HEK293 (cell line): Measurements from ENCODE around the gene PAMR1.
A peak's percentile ranks its signal among the peaks of the same experiment; 100 is the strongest.

Experiments used
- CTCF ChIA-PET: fragments of 350-600 bp; formaldehyde crosslinking; extraction: SDS; loops from one replicate; lab custom pipeline; 2021; ENCODE audit warnings: antibody characterized with exemption; lab: Yijun Ruan, JAX
- POLR2A ChIA-PET: fragments of 300-600 bp; formaldehyde crosslinking; extraction: SDS; loops from one replicate; lab custom pipeline; 2020; ENCODE audit warnings: antibody characterized with exemption, inconsistent platforms; lab: Yijun Ruan, JAX
- H3K27ac ChIP-seq: fragments of 200-500 bp; sonication (Bioruptor generic); 2 replicates; pipeline ENCODE4 v1.5.1; 2014; ENCODE audit warnings: low read depth, low read length, control low read depth, inconsistent platforms; ENCODE audit errors: extremely low read depth
- H3K36me3 ChIP-seq, 2 experiments: fragments of 200-500 bp in 1 of 2; sonication (Bioruptor generic) in 1 of 2; 1 replicate in 1 of 2; 2 replicates in 1 of 2; pipeline ENCODE4 v1.5.1; 2014 to 2017; ENCODE audit warnings: inconsistent platforms in 2 of 2, low read length in 2 of 2; ENCODE audit not compliant: control insufficient read depth in 2 of 2, insufficient read depth in 1 of 2
- H3K4me1 ChIP-seq: fragments of 200-500 bp; sonication (Bioruptor generic); 2 replicates; pipeline ENCODE4 v1.5.1; 2014; ENCODE audit warnings: mild to moderate bottlenecking, low read length, inconsistent platforms; ENCODE audit not compliant: control insufficient read depth, insufficient read depth
- H3K4me3 ChIP-seq: 2 replicates; pipeline ENCODE4 v1.5.1; 2011; ENCODE audit warnings: low read depth, mild to moderate bottlenecking, control low read depth, low read length, moderate library complexity
- H3K9me3 ChIP-seq: fragments of 200-500 bp; sonication (Bioruptor generic); 2 replicates; pipeline ENCODE4 v1.5.1; 2014; ENCODE audit warnings: low read depth, low read length, inconsistent platforms; ENCODE audit not compliant: control insufficient read depth, insufficient read depth
- BCL11B ChIP-seq: fragments of 450-650 bp; formaldehyde crosslinking; IDR thresholded peaks from 2 replicates; pipeline ENCODE4 v1.5.1; 2016; ENCODE audit warnings: low read depth, missing biosample characterization, missing genetic modification characterization
- CTCF ChIP-seq: fragments of 450-650 bp; formaldehyde crosslinking; IDR thresholded peaks from 2 replicates; pipeline ENCODE4 v1.5.1; 2016; ENCODE audit warnings: missing biosample characterization, missing genetic modification characterization
- EGR2 ChIP-seq: fragments of 450-650 bp; formaldehyde crosslinking; IDR thresholded peaks from 2 replicates; pipeline ENCODE4 v1.5.1; 2016; ENCODE audit warnings: low read depth, missing biosample characterization, missing genetic modification characterization
- GLI2 ChIP-seq: fragments of 450-650 bp; formaldehyde crosslinking; IDR thresholded peaks from 2 replicates; pipeline ENCODE4; 2017; ENCODE audit warnings: missing biosample characterization, missing genetic modification characterization, low read depth, borderline replicate concordance
- GLIS2 ChIP-seq: fragments of 450-650 bp; formaldehyde crosslinking; IDR thresholded peaks from 2 replicates; pipeline ENCODE4 v1.5.1; 2016; ENCODE audit warnings: missing biosample characterization, missing genetic modification characterization
- KLF16 ChIP-seq: fragments of 450-650 bp; formaldehyde crosslinking; IDR thresholded peaks from 2 replicates; pipeline ENCODE4 v1.5.1; 2017; ENCODE audit warnings: missing biosample characterization, missing genetic modification characterization
- PBX3 ChIP-seq: sonication (generic); formaldehyde crosslinking; IDR thresholded peaks from 2 replicates; pipeline ENCODE4 v1.8.1; 2022; ENCODE audit warnings: mild to moderate bottlenecking, moderate library complexity, missing genetic modification reagents
- PRDM10 ChIP-seq: fragments of 450-650 bp; formaldehyde crosslinking; IDR thresholded peaks from 2 replicates; pipeline ENCODE4 v1.5.1; 2016; ENCODE audit warnings: missing biosample characterization, missing genetic modification characterization
- YY1 ChIP-seq: fragments of 450-650 bp; formaldehyde crosslinking; IDR thresholded peaks from 2 replicates; pipeline ENCODE4 v1.5.1; 2018; ENCODE audit warnings: missing biosample characterization, missing genetic modification characterization
- ZBTB11 ChIP-seq: fragments of 450-650 bp; formaldehyde crosslinking; conservative IDR thresholded peaks from 2 replicates; pipeline ENCODE4 v1.5.1; 2016; ENCODE audit warnings: low read depth, missing biosample characterization, missing genetic modification characterization
- ZBTB48 ChIP-seq: fragments of 450-650 bp; formaldehyde crosslinking; IDR thresholded peaks from 2 replicates; pipeline ENCODE4 v1.5.1; 2016; ENCODE audit warnings: missing biosample characterization, missing genetic modification characterization
- ZNF157 ChIP-seq: fragments of 450-650 bp; formaldehyde crosslinking; IDR thresholded peaks from 2 replicates; pipeline ENCODE4 v1.5.1; 2016; ENCODE audit warnings: missing biosample characterization, missing genetic modification characterization
- ZNF202 ChIP-seq: fragments of 450-650 bp; formaldehyde crosslinking; IDR thresholded peaks from 2 replicates; pipeline ENCODE4 v1.5.1; 2016; ENCODE audit warnings: missing biosample characterization, missing genetic modification characterization, borderline replicate concordance
- ZNF239 ChIP-seq: fragments of 450-650 bp; formaldehyde crosslinking; IDR thresholded peaks from 2 replicates; pipeline ENCODE4 v1.5.1; 2016; ENCODE audit warnings: missing biosample characterization, missing genetic modification characterization
- ZNF341 ChIP-seq: fragments of 450-650 bp; formaldehyde crosslinking; IDR thresholded peaks from 2 replicates; pipeline ENCODE4; 2016; ENCODE audit warnings: low read depth, missing biosample characterization, missing genetic modification characterization
- ZNF354C ChIP-seq: fragments of 450-650 bp; formaldehyde crosslinking; IDR thresholded peaks from 2 replicates; pipeline ENCODE4 v1.5.1; 2016; ENCODE audit warnings: missing biosample characterization, missing genetic modification characterization, low read depth, borderline replicate concordance
- ZNF48 ChIP-seq: fragments of 450-650 bp; formaldehyde crosslinking; IDR thresholded peaks from 2 replicates; pipeline ENCODE4 v1.5.1; 2016; ENCODE audit warnings: missing biosample characterization, missing genetic modification characterization
- ZNF544 ChIP-seq: fragments of 450-650 bp; formaldehyde crosslinking; IDR thresholded peaks from 2 replicates; pipeline ENCODE4 v1.5.0; 2017; ENCODE audit warnings: missing biosample characterization, missing genetic modification characterization
- ZNF571 ChIP-seq: fragments of 450-650 bp; formaldehyde crosslinking; IDR thresholded peaks from 2 replicates; pipeline ENCODE4 v1.5.0; 2017; ENCODE audit warnings: missing biosample characterization, missing genetic modification characterization
- ZNF600 ChIP-seq: fragments of 450-650 bp; formaldehyde crosslinking; IDR thresholded peaks from 2 replicates; pipeline ENCODE4 v1.5.1; 2016; ENCODE audit warnings: missing biosample characterization, missing genetic modification characterization
- ZNF654 ChIP-seq: fragments of 450-650 bp; formaldehyde crosslinking; IDR thresholded peaks from 2 replicates; pipeline ENCODE4 v1.5.1; 2016; ENCODE audit warnings: low read depth, missing biosample characterization, missing genetic modification characterization
- ZNF660 ChIP-seq: fragments of 450-650 bp; IDR thresholded peaks from 2 replicates; pipeline ENCODE4 v1.5.1; 2018; ENCODE audit warnings: missing biosample characterization, mild to moderate bottlenecking, missing genetic modification characterization
- ZNF664 ChIP-seq: fragments of 450-650 bp; formaldehyde crosslinking; IDR thresholded peaks from 2 replicates; pipeline ENCODE4 v1.5.1; 2016; ENCODE audit warnings: missing biosample characterization, missing genetic modification characterization
- ZNF76 ChIP-seq: fragments of 450-650 bp; formaldehyde crosslinking; IDR thresholded peaks from 2 replicates; pipeline ENCODE4; 2016; ENCODE audit warnings: low read depth, missing biosample characterization, missing genetic modification characterization, borderline replicate concordance
- ZNF792 ChIP-seq: fragments of 450-650 bp; formaldehyde crosslinking; IDR thresholded peaks from 2 replicates; pipeline ENCODE4 v1.5.1; 2016; ENCODE audit warnings: missing biosample characterization, missing genetic modification characterization

The PAMR1 gene

GRCh38 chr11:35486934-35487333 lies 38.5 kb downstream of the PAMR1 start (continued):
- no peak for TF ChIP-seq ZNF157 (tag by site-specific recombination)
- TF ChIP-seq GLIS2 (tag by site-specific recombination), result no peak

GRCh38 chr11:35486446-35486845 lies 39.0 kb downstream of the PAMR1 start:
- POLR2A ChIA-PET, result no interaction called here
- peaks cover 0 to 3% of the 10 kb centered on the region in 2 experiments; a peak in 1 of 3 replicates for H3K36me3 ChIP-seq
- no peaks in the 10 kb centered on the region for H3K9me3 ChIP-seq
- H3K4me1 ChIP-seq, result no peaks in the 10 kb centered on the region
- H3K4me3 ChIP-seq, result no peak overlapping the region
- CTCF ChIA-PET, result interaction anchor here (0.6 to 3.7 kb wide), 21 partner anchors 10 to 1684 kb away, joined by 3 to 36 read pairs (median 4); no protein-coding TSS in a partner anchor
- TF ChIP-seq ZNF76 (no peak), ZNF664 (no peak), PRDM10 (tag by site-specific recombination) (no peak), ZNF354C (no peak), ZNF48 (tag by site-specific recombination) (no peak), ZNF202 (no peak), ZNF239 (tag by site-specific recombination) (no peak), ZBTB48 (no peak), KLF16 (no peak), ZNF600 (tag by site-specific recombination) (no peak), BCL11B (no peak), ZNF544 (tag by site-specific recombination) (no peak), ZNF341 (no peak), ZNF571 (tag by site-specific recombination) (no peak), PBX3 (no peak), ZNF660 (no peak), YY1 (tag by site-specific recombination) (no peak), GLI2 (tag by site-specific recombination) (no peak), ZNF792 (tag by site-specific recombination) (no peak)
- H3K27ac ChIP-seq, result no peak overlapping the region

GRCh38 chr11:35485656-35486322 lies 39.6 kb downstream of the PAMR1 start:
- Histone ChIP-seq H3K4me1 (no peaks in the 10 kb centered on the region), H3K4me3 (no peak overlapping the region), H3K9me3 (no peaks in the 10 kb centered on the region), H3K36me3 (peaks cover 0 to 3% of the 10 kb centered on the region in 2 experiments; a peak in 1 of 3 replicates), H3K27ac (no peak overlapping the region)
- ChIA-PET CTCF (interaction anchor here (0.6 to 3.7 kb wide), 37 partner anchors 9 to 1684 kb away, joined by 3 to 36 read pairs (median 3); partner anchors contain the start of gene PAMR1), POLR2A (no interaction called here)
- peak; percentile 78 for TF ChIP-seq ZNF654 (tag by site-specific recombination)
- TF ChIP-seq ZBTB11 (tag by site-specific recombination), result no peak
- TF ChIP-seq CTCF (tag by site-specific recombination), result peak; percentile 45; the same call in 1 of the 2 replicates
- TF ChIP-seq EGR2 (tag by site-specific recombination), result 0 out of 2 replicates have a peak, but pooled peaks have one; percentile 6
- TF ChIP-seq, all 188 proteins: peak for 3
